ENCODE data around the gene KIN.
"Not testable (repeated sequence)": the region's sequence is repeated elsewhere in the genome, so short reads cannot be mapped to it uniquely, and the experiment has no call there.

Gene KIN

GRCh38 chr10:7752251-7752650 lies 35.5 kb downstream of the KIN start:
- TF ChIP-seq CTCF (IDR thresholded peaks at IDR 0.05; ENCODE audit: insufficient read depth, low read length, missing control alignments) = no peak
- ChIA-PET CTCF (no interaction called here), POLR2A (no interaction called here)
- no peak overlapping the region for H3K4me3 ChIP-seq (ENCODE audit: low read depth, low read length)
- DNase-seq (ENCODE audit: low read depth, low spot score) = no peak

- DNase-seq (ENCODE audit: low read depth, low spot score) = no peak
- no peak for TF ChIP-seq CTCF (IDR thresholded peaks at IDR 0.05; ENCODE audit: insufficient read depth, low read length, missing control alignments)
- CTCF ChIA-PET = no interaction called here
- H3K4me3 ChIP-seq (ENCODE audit: low read depth, low read length) = no peak overlapping the region
- POLR2A ChIA-PET = no interaction called here
These were observed 37.6 kb downstream of the KIN start for GRCh38 chr10:7750222-7750621.

- DNase-seq (ENCODE audit: low read depth, low spot score); H3K4me3 ChIP-seq (ENCODE audit: low read depth, low read length); POLR2A ChIA-PET; CTCF ChIA-PET: not testable (repeated sequence)
These were observed 39.2 kb downstream of the KIN start for GRCh38 chr10:7748637-7749036.

- TF ChIP-seq CTCF (IDR thresholded peaks at IDR 0.05; ENCODE audit: insufficient read depth, low read length, missing control alignments) = no peak
- POLR2A ChIA-PET = no interaction called here
- DNase-seq (ENCODE audit: low read depth, low spot score) = no peak
- H3K4me3 ChIP-seq (ENCODE audit: low read depth, low read length) = no peak overlapping the region
- CTCF ChIA-PET = no interaction called here
These were observed 43.5 kb downstream of the KIN start for GRCh38 chr10:7744307-7744706.

- no peak overlapping the region for H3K4me3 ChIP-seq (ENCODE audit: low read depth, low read length)
- no peak for TF ChIP-seq CTCF (IDR thresholded peaks at IDR 0.05; ENCODE audit: insufficient read depth, low read length, missing control alignments)
- CTCF ChIA-PET = no interaction called here
- no peak for DNase-seq (ENCODE audit: low read depth, low spot score)
- POLR2A ChIA-PET = no interaction called here
These were observed 49.0 kb downstream of the KIN start for GRCh38 chr10:7738536-7739407.

GRCh38 chr10:7734821-7735220 lies 53.0 kb downstream of the KIN start:
- no peak for DNase-seq (ENCODE audit: low read depth, low spot score)
- H3K4me3 ChIP-seq (ENCODE audit: low read depth, low read length) = no peak overlapping the region
- ChIA-PET CTCF (no interaction called here), POLR2A (no interaction called here)
- no peak for TF ChIP-seq CTCF (IDR thresholded peaks at IDR 0.05; ENCODE audit: insufficient read depth, low read length, missing control alignments)

- ChIA-PET CTCF (no interaction called here), POLR2A (no interaction called here)
- no peak for TF ChIP-seq CTCF (IDR thresholded peaks at IDR 0.05; ENCODE audit: insufficient read depth, low read length, missing control alignments)
These were observed 64.8 kb downstream of the KIN start for GRCh38 chr10:7722927-7723529.

More at GRCh38 chr10:7722927-7723529, 64.8 kb downstream of the KIN start:
- no peak for DNase-seq (ENCODE audit: low read depth, low spot score)
- H3K4me3 ChIP-seq (ENCODE audit: low read depth, low read length) = no peak overlapping the region

All from AG04449 (cell line).